GM18499 (cell line): ENCODE data around the gene SPTB.

Experiments
- ATAC-seq: cut with Tn5 transposase; IDR thresholded peaks from one replicate; pipeline ENCODE4 v1.9.1; 2021; ENCODE audit warnings: moderate number of reproducible peaks; ENCODE audit not compliant: insufficient read depth, unreplicated experiment

SPTB gene

GRCh38 chr14:64795211-64795610 lies 84.5 kb downstream of the SPTB start:
- ATAC-seq, result no peak

- ATAC-seq, result no peak
These were observed 86.7 kb downstream of the SPTB start for GRCh38 chr14:64792871-64793560.

- ATAC-seq, result no peak
These were observed 87.5 kb downstream of the SPTB start for GRCh38 chr14:64792231-64792630.

GRCh38 chr14:64790478-64790877 lies 89.2 kb downstream of the SPTB start:
- no peak for ATAC-seq

- no peak for ATAC-seq
These were observed 90.0 kb downstream of the SPTB start for GRCh38 chr14:64789696-64790095.

- ATAC-seq, result no peak
These were observed 91.0 kb downstream of the SPTB start for GRCh38 chr14:64788706-64789105.

- no peak for ATAC-seq
These were observed 92.1 kb downstream of the SPTB start for GRCh38 chr14:64787619-64788018.

- ATAC-seq, result no peak
These were observed 93.2 kb downstream of the SPTB start for GRCh38 chr14:64786296-64787149.

- no peak for ATAC-seq
These were observed 95.7 kb downstream of the SPTB start for GRCh38 chr14:64784006-64784405.

GRCh38 chr14:64782196-64782595 lies 97.5 kb downstream of the SPTB start:
- no peak for ATAC-seq

GRCh38 chr14:64779472-64779871 lies 100.2 kb downstream of the SPTB start:
- no peak for ATAC-seq

GRCh38 chr14:64778104-64778754 lies 101.5 kb downstream of the SPTB start:
- ATAC-seq, result no peak

- no peak for ATAC-seq
These were observed 102.2 kb downstream of the SPTB start for GRCh38 chr14:64777461-64777860.

- ATAC-seq, result no peak
These were observed 104.5 kb downstream of the SPTB start for GRCh38 chr14:64775081-64775777.

- no peak for ATAC-seq
These were observed 105.4 kb downstream of the SPTB start for GRCh38 chr14:64774272-64774671.

GRCh38 chr14:64773577-64773976 lies 106.1 kb downstream of the SPTB start:
- ATAC-seq, result no peak

GRCh38 chr14:64773046-64773445 lies 106.7 kb downstream of the SPTB start:
- no peak for ATAC-seq

- ATAC-seq, result no peak
These were observed 107.2 kb downstream of the SPTB start for GRCh38 chr14:64772397-64772950.

- no peak for ATAC-seq
These were observed 108.5 kb downstream of the SPTB start for GRCh38 chr14:64771161-64771560.

- no peak for ATAC-seq
These were observed 109.0 kb downstream of the SPTB start for GRCh38 chr14:64770751-64771150.
